GM12878 (cell line): ENCODE data around the gene HHAT. TPM values are rescaled to one million over a fixed set of nuclear protein-coding genes. Genes with fewer than 3 reads are reported as not detected.

ENCODE experiments used
- ATAC-seq: fragments of 200-7000 bp; cut with Tn5 transposase; 3 replicates; pipeline ENCODE4 v1.9.1; 2020; ENCODE audit warnings: mild to moderate bottlenecking, moderate library complexity
- BruUV-seq: library from RNA; stranded (reverse); fragments of 400-500 nt; replicated peaks from 2 replicates; lab custom pipeline; 2021; lab: Mats Ljungman, UMichigan
- CTCF ChIA-PET: fragments of 300-600 bp; sonication (Branson Sonifier 250); formaldehyde crosslinking; extraction: SDS; loops from one replicate; lab custom pipeline; 2021; ENCODE audit warnings: inconsistent platforms; lab: Yijun Ruan, JAX
- POLR2A ChIA-PET: fragments of 350-600 bp; formaldehyde crosslinking; extraction: SDS; loops from one replicate; lab custom pipeline; 2021; ENCODE audit warnings: inconsistent platforms; lab: Charles Lee
- RAD21 ChIA-PET: fragments of 300-600 bp; sonication (Branson Sonifier 250); formaldehyde crosslinking; loops from one replicate; lab custom pipeline; 2023; ENCODE audit warnings: antibody characterized with exemption; ENCODE audit not compliant: unreplicated experiment; lab: Charles Lee
- SMC1A ChIA-PET: fragments of 300-600 bp; sonication (Branson Sonifier 250); formaldehyde crosslinking; loops from one replicate; lab custom pipeline; 2023; ENCODE audit not compliant: unreplicated experiment, uncharacterized antibody; lab: Charles Lee
- DNase-seq: peaks from one replicate; pipeline ENCODE4 v3.0.0-alpha.2; 2011; ENCODE audit warnings: low read depth, low spot score
- FAIRE-seq: peaks from 3 replicates; lab custom pipeline; 2011; peaks lifted over from hg19 to GRCh38; lab: Jason Lieb, UNC
- H2AFZ ChIP-seq: 2 replicates; pipeline ENCODE4 v1.6.0; 2011; ENCODE audit warnings: low read depth, low read length, control low read depth; ENCODE audit not compliant: control insufficient read depth
- H3K27ac ChIP-seq: 2 replicates; pipeline ENCODE4 v1.5.1; 2011; ENCODE audit warnings: control low read depth; ENCODE audit not compliant: control insufficient read depth, insufficient read depth
- H3K27me3 ChIP-seq, 2 experiments: replicated peaks in 1 of 2; 2 replicates each; pipeline versions ENCODE4 v1.6.0 to v1.6.1; 2011; ENCODE audit warnings: low read length in 1 of 2; ENCODE audit not compliant: control insufficient read depth in 2 of 2, insufficient read depth in 2 of 2
- H3K36me3 ChIP-seq, 2 experiments: 2 replicates each; pipeline ENCODE4 v1.5.1; 2011; ENCODE audit warnings: low read length in 1 of 2; ENCODE audit not compliant: control insufficient read depth in 2 of 2, insufficient read depth in 2 of 2
- H3K4me1 ChIP-seq: 2 replicates; pipeline ENCODE4 v1.6.1; 2011; ENCODE audit warnings: mild to moderate bottlenecking, low read length, moderate library complexity, mixed read lengths; ENCODE audit not compliant: control insufficient read depth, insufficient read depth
- H3K4me2 ChIP-seq: 2 replicates; pipeline ENCODE4 v1.6.0; 2011; ENCODE audit warnings: control low read depth; ENCODE audit not compliant: control insufficient read depth, insufficient read depth
- H3K4me3 ChIP-seq: fragments of 200-600 bp; sonication (generic); 2 replicates; pipeline ENCODE4 v1.5.1; 2016
- H3K79me2 ChIP-seq: 2 replicates; pipeline ENCODE4 v1.6.0; 2011; ENCODE audit warnings: low read length; ENCODE audit not compliant: control insufficient read depth, insufficient read depth
- H3K9ac ChIP-seq: 2 replicates; pipeline ENCODE4 v1.8.0; 2011; ENCODE audit warnings: low read length, control low read depth, mixed read lengths; ENCODE audit not compliant: control insufficient read depth, insufficient read depth
- H3K9me3 ChIP-seq: replicated peaks from 3 replicates; pipeline ENCODE4 v1.5.1; 2011; ENCODE audit warnings: mild to moderate bottlenecking, low read length; ENCODE audit not compliant: control insufficient read depth, insufficient read depth
- H4K20me1 ChIP-seq: 2 replicates; pipeline ENCODE4 v1.6.0; 2011; ENCODE audit not compliant: control insufficient read depth, insufficient read depth
- ASH2L ChIP-seq: fragments of 300-600, 200-600 bp; sonication (generic); IDR thresholded peaks from 2 replicates; pipeline ENCODE4 v1.6.1; 2017; ENCODE audit warnings: low read depth, mild to moderate bottlenecking, borderline replicate concordance
- CHD1 ChIP-seq: IDR thresholded peaks from 2 replicates; pipeline ENCODE4 v1.6.1; 2012; ENCODE audit warnings: low read depth, low read length, improper control_type of control experiment
- E2F8 ChIP-seq: fragments of 450-650 bp; IDR thresholded peaks from 2 replicates; pipeline ENCODE4 v1.6.1; 2018; ENCODE audit warnings: mild to moderate bottlenecking, low read depth, moderate library complexity; ENCODE audit not compliant: partially characterized antibody
- FOS ChIP-seq: IDR thresholded peaks from 3 replicates; pipeline ENCODE4 v1.6.1; 2011; ENCODE audit warnings: borderline replicate concordance; ENCODE audit not compliant: insufficient read length; ENCODE audit errors: extremely low read depth
- MYB ChIP-seq: fragments of 150-350 bp; IDR thresholded peaks from 2 replicates; pipeline ENCODE4 v1.6.1; 2014; ENCODE audit warnings: mild to moderate bottlenecking, low read depth, low read length, borderline replicate concordance
- NFYA ChIP-seq: IDR thresholded peaks from 2 replicates; pipeline ENCODE4 v1.6.1; 2011; ENCODE audit warnings: low read depth, mild to moderate bottlenecking, low read length, improper control_type of control experiment, borderline replicate concordance
- NR2C1 ChIP-seq: fragments of 450-650 bp; IDR thresholded peaks from 2 replicates; pipeline ENCODE4 v1.6.1; 2017; ENCODE audit warnings: antibody characterized with exemption, mild to moderate bottlenecking, moderate library complexity
- NR2C2 ChIP-seq: IDR thresholded peaks from 2 replicates; pipeline ENCODE4 v1.6.1; 2011; ENCODE audit warnings: borderline replicate concordance, low read depth; ENCODE audit not compliant: control insufficient read depth, insufficient read length
- PAX5 ChIP-seq: IDR thresholded peaks from 2 replicates; pipeline ENCODE4 v1.6.1; 2011; ENCODE audit warnings: low read depth, low read length, borderline replicate concordance
- RELB ChIP-seq: fragments of 450-650 bp; IDR thresholded peaks from 2 replicates; pipeline ENCODE4 v1.6.1; 2017; ENCODE audit warnings: low read depth, mild to moderate bottlenecking, moderate library complexity
- SIN3A ChIP-seq: IDR thresholded peaks from 2 replicates; pipeline ENCODE4 v1.6.1; 2012; ENCODE audit warnings: low read depth, low read length, improper control_type of control experiment
- ZSCAN29 ChIP-seq: fragments of 450-650 bp; IDR thresholded peaks from 2 replicates; pipeline ENCODE4 v1.6.1; 2017; ENCODE audit warnings: mild to moderate bottlenecking, moderate library complexity
- WGBS: methylation state at CpG from one replicate; pipeline ENCODE4 v1.1.6; 2016; ENCODE audit warnings: low lambda C conversion rate; ENCODE audit not compliant: insufficient replicate concordance, insufficient coverage; ENCODE audit errors: missing lambda C conversion rate; 5-methylcytosine and 5-hydroxymethylcytosine counted together
- in situ Hi-C: fragments of 300-500 bp; cut with MboI; formaldehyde crosslinking; loops from 9 replicates; pipeline ENCODE4 v1.14.3; 2018; ENCODE audit warnings: mixed read lengths
- intact Hi-C: fragments of 100-400 bp; cut with micrococcal nuclease; formaldehyde crosslinking; loops from one replicate; pipeline ENCODE4 v1.14.2; 2022; ENCODE audit not compliant: unreplicated experiment
- polyA plus RNA-seq, 11 experiments: library from polyadenylated mRNA; depleted of rRNA in 4 of 11; unstranded in 6 of 11; stranded (reverse) in 5 of 11; fragments of >200 nt; fragmentation: Nextera tagmentation in 4 of 11; fragmentation: Illumina TruSeq in 1 of 11; extraction: Ambion mirVana in 4 of 11; extraction: Trizol in 1 of 11; gene quantifications; 1 replicate in 1 of 11; 2 replicates in 10 of 11; pipeline versions ENCODE4 v1.2.1 to v1.2.3, GENCODE V29; 2011 to 2016; ENCODE audit warnings: inconsistent platforms in 2 of 11, missing spikeins in 2 of 11, low read depth in 1 of 11
- total RNA-seq, 4 experiments: library from RNA; depleted of rRNA in 3 of 4; stranded (reverse); fragments of >200 nt in 3 of 4; fragmentation: Illumina TruSeq in 1 of 4; extraction: Trizol in 1 of 4; gene quantifications; 2 replicates each; pipeline versions ENCODE4 v1.2.1 to v1.2.3, GENCODE V29; 2013 to 2021
- TF ChIP-seq, protein P1 (sequence below): fragments of 450-650 bp; IDR thresholded peaks from 2 replicates; pipeline ENCODE4 v1.6.1; 2017; ENCODE audit warnings: antibody characterized with exemption, mild to moderate bottlenecking, moderate library complexity

Gene HHAT
- total and polyA plus RNA-seq, 10 of the 15 experiments (the other 5 are each of a cell fraction or from before 2014, with no cell fraction given): 1.2 to 37.6 (median 2.6) TPM

DNA sequence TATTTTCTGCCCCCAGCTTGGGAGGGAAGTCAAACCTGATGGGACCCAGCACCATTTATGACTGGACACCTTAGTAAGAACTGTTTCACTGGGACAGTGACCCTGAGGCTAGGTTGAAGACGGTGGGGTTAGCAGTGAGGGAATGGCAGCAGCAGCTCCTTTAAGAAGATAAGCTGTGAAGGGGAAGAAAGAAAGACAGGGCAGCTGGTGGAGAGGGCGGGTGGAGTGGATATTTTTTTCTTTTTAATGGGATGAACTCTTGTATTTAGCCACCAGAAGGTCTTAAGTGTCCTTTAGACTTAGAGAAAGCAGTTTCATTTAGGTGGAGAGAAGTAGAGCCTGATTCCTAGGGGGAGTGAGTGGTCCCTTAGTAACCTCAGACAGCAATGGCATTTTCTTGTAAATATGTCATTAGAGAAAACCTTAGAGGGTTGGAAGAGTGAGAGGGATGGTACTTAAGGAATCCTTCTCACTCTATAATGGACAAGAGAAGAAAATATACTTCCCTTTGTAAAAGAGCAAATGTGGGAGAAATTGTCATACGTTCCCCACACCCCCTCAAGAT lies 187.5 kb downstream of the HHAT start:
- no peaks in the 10 kb centered on the region for H3K4me1 ChIP-seq
- no peak overlapping the region for H3K4me2 ChIP-seq
- no peak overlapping the region for H3K4me3 ChIP-seq
- FAIRE-seq (no peak), ATAC-seq (no peak), DNase-seq (no peak)
- no peak overlapping the region for H3K27ac ChIP-seq
- no peak overlapping the region for H3K9ac ChIP-seq
- ChIA-PET SMC1A (interaction anchor here (0.6 kb wide), 2 partner anchors 30 to 1981 kb away, joined by 3 to 4 read pairs; no protein-coding TSS in a partner anchor), CTCF (interaction anchor here (1.3 kb wide), 1 partner anchor 10 kb away, joined by 3 read pairs; no protein-coding TSS in a partner anchor), RAD21 (interaction anchor here (1.2 kb wide), 1 partner anchor 155 kb away, joined by 3 read pairs; no protein-coding TSS in a partner anchor), POLR2A (no interaction called here)
- no TSS peak for BruUV-seq
- TF ChIP-seq CHD1: no peak
- TF ChIP-seq, protein P1, sequence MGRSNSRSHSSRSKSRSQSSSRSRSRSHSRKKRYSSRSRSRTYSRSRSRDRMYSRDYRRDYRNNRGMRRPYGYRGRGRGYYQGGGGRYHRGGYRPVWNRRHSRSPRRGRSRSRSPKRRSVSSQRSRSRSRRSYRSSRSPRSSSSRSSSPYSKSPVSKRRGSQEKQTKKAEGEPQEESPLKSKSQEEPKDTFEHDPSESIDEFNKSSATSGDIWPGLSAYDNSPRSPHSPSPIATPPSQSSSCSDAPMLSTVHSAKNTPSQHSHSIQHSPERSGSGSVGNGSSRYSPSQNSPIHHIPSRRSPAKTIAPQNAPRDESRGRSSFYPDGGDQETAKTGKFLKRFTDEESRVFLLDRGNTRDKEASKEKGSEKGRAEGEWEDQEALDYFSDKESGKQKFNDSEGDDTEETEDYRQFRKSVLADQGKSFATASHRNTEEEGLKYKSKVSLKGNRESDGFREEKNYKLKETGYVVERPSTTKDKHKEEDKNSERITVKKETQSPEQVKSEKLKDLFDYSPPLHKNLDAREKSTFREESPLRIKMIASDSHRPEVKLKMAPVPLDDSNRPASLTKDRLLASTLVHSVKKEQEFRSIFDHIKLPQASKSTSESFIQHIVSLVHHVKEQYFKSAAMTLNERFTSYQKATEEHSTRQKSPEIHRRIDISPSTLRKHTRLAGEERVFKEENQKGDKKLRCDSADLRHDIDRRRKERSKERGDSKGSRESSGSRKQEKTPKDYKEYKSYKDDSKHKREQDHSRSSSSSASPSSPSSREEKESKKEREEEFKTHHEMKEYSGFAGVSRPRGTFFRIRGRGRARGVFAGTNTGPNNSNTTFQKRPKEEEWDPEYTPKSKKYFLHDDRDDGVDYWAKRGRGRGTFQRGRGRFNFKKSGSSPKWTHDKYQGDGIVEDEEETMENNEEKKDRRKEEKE: no peak
- no peak for TF ChIP-seq ASH2L
- no peak for TF ChIP-seq NR2C1
- TF ChIP-seq E2F8: no peak
- no peak for TF ChIP-seq RELB
- TF ChIP-seq ZSCAN29: no peak
- no peak for TF ChIP-seq FOS
- no peak for TF ChIP-seq NFYA
- no peak for TF ChIP-seq SIN3A
- TF ChIP-seq MYB: no peak
- TF ChIP-seq PAX5: no peak
- no peak for TF ChIP-seq NR2C2
- no peak overlapping the region for H2AFZ ChIP-seq
- intact Hi-C loops (no loop called here), in situ Hi-C loops (no loop called here)
- H4K20me1 ChIP-seq: no peaks in the 10 kb centered on the region
- H3K36me3 ChIP-seq: no peaks in the 10 kb centered on the region
- 15% methylated on average over 3 of the region's 3 CpGs for WGBS
- H3K79me2 ChIP-seq: no peaks in the 10 kb centered on the region
- H3K9me3 ChIP-seq: no peaks in the 10 kb centered on the region
- no peaks in the 10 kb centered on the region for H3K27me3 ChIP-seq
